Prostate gland (tissue), 2 donors: ENCODE data around the gene UBXN4. TPM values are rescaled to one million over a fixed set of nuclear protein-coding genes. Genes with fewer than 3 reads are reported as not detected.

ENCODE experiments used
- DNase-seq: peaks from one replicate; pipeline ENCODE4 v3.0.0-alpha.2; 2019; ENCODE audit warnings: low spot score
- H3K27ac ChIP-seq, 2 donors: fragments of 200-600 bp; sonication (generic); 2 replicates each; pipeline ENCODE4 v1.5.1; 2017 to 2019
- H3K27me3 ChIP-seq: fragments of 200-600 bp; sonication (generic); replicated peaks from 2 replicates; pipeline ENCODE4 v1.5.1; 2019; ENCODE audit not compliant: insufficient read depth
- H3K36me3 ChIP-seq, 2 donors: fragments of 200-600 bp; sonication (generic); 1 replicate in 1 of 2; 2 replicates in 1 of 2; pipeline versions ENCODE4 v1.5.1 to v1.8.1; 2017 to 2019
- H3K4me1 ChIP-seq: fragments of 200-600 bp; sonication (generic); replicated peaks from 2 replicates; pipeline ENCODE4 v1.5.1; 2019
- H3K4me3 ChIP-seq, 2 donors: fragments of 200-600 bp; sonication (generic); 2 replicates each; pipeline ENCODE4 v1.5.1; 2017 to 2019
- H3K9me3 ChIP-seq: fragments of 200-600 bp; sonication (generic); 2 replicates; pipeline ENCODE4 v1.5.1; 2017
- POLR2A ChIP-seq: fragments of 450-650 bp; IDR thresholded peaks from one replicate; pipeline ENCODE4 v1.6.1; 2016; ENCODE audit warnings: antibody characterized with exemption, mild to moderate bottlenecking
- POLR2AphosphoS5 ChIP-seq: sonication (generic); formaldehyde crosslinking; IDR thresholded peaks from one replicate; pipeline ENCODE4 v1.6.1; 2017; ENCODE audit warnings: antibody characterized with exemption
- WGBS: methylation state at CpG from one replicate; pipeline ENCODE4 v1.1.5; 2018; 5-methylcytosine and 5-hydroxymethylcytosine counted together
- intact Hi-C: fragments of 100-400 bp; cut with DNase I; formaldehyde crosslinking; loops from one replicate; pipeline ENCODE4 v1.14.2; 2022
- total RNA-seq, 2 donors: library from RNA; depleted of rRNA; stranded (reverse); fragments of >200 nt; gene quantifications; one replicate each; pipeline ENCODE4 v1.1.0, GENCODE V29; 2016
- TF ChIP-seq, protein P1 (sequence below), 4 experiments: fragments of 200-600 bp in 2 of 4; fragments of 450-650 bp in 2 of 4; sonication (generic) in 2 of 4; IDR thresholded peaks; 1 replicate in 3 of 4; 2 replicates in 1 of 4; pipeline ENCODE4 v1.5.1; 2016 to 2019; ENCODE audit warnings: antibody characterized with exemption in 4 of 4, mild to moderate bottlenecking in 2 of 4, moderate library complexity in 2 of 4

UBXN4 gene
- total RNA-seq, 2 donors from 2014 or later: 67.8 to 74.3 TPM

GRCh38 chr2:135798762-135799161 is 57.1 kb downstream of the UBXN4 start:
- Histone ChIP-seq H3K36me3 (no peaks in the 10 kb centered on the region), H3K9me3 (no peaks in the 10 kb centered on the region), H3K27ac (no peak overlapping the region), H3K4me1 (no peaks in the 10 kb centered on the region), H3K27me3 (no peaks in the 10 kb centered on the region), H3K4me3 (no peak overlapping the region)
- no peak for DNase-seq
- intact Hi-C loops: no loop called here
- WGBS: 64% methylated on average over 4 of the region's 4 CpGs
- TF ChIP-seq, protein P1, sequence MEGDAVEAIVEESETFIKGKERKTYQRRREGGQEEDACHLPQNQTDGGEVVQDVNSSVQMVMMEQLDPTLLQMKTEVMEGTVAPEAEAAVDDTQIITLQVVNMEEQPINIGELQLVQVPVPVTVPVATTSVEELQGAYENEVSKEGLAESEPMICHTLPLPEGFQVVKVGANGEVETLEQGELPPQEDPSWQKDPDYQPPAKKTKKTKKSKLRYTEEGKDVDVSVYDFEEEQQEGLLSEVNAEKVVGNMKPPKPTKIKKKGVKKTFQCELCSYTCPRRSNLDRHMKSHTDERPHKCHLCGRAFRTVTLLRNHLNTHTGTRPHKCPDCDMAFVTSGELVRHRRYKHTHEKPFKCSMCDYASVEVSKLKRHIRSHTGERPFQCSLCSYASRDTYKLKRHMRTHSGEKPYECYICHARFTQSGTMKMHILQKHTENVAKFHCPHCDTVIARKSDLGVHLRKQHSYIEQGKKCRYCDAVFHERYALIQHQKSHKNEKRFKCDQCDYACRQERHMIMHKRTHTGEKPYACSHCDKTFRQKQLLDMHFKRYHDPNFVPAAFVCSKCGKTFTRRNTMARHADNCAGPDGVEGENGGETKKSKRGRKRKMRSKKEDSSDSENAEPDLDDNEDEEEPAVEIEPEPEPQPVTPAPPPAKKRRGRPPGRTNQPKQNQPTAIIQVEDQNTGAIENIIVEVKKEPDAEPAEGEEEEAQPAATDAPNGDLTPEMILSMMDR (IDR thresholded peaks at IDR 0.05): no peak
- TF ChIP-seq POLR2AphosphoS5: no peak
- TF ChIP-seq POLR2A: no peak

DNA sequence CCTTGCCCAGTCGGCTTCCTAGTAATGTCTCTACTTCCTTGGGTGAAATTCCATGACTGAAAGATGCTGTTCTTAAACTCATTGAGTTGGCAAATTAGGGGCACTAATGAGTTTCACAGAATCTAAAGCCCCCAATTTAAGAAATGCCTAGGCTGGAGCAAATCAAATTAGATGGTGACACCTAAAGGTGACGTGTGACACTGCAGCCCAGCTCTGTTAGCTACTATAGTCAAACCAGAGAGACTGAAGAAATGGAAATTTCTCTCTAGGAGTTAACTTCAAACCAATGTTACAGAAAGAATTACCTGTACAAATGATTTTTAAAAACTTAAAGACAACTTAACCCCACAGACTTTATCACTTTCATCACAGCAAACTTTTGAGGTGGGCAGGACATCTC is 58.1 kb downstream of the UBXN4 start:
- 47% methylated on average over 2 of the region's 2 CpGs for WGBS
- no peak overlapping the region for H3K27ac ChIP-seq
- no peak overlapping the region for H3K4me3 ChIP-seq
- no peaks in the 10 kb centered on the region for H3K9me3 ChIP-seq
- H3K4me1 ChIP-seq: no peaks in the 10 kb centered on the region
- H3K27me3 ChIP-seq: no peaks in the 10 kb centered on the region
- DNase-seq: no peak
- no peaks in the 10 kb centered on the region for H3K36me3 ChIP-seq
- intact Hi-C loops: no loop called here
- TF ChIP-seq POLR2A (no peak), POLR2AphosphoS5 (no peak)
- TF ChIP-seq, protein P1 (IDR thresholded peaks at IDR 0.05): no peak

- 87% methylated on average over 9 of the region's 9 CpGs for WGBS
- no peaks in the 10 kb centered on the region for H3K27me3 ChIP-seq
- no peak overlapping the region for H3K27ac ChIP-seq
- H3K4me1 ChIP-seq: no peaks in the 10 kb centered on the region
- H3K4me3 ChIP-seq: no peak overlapping the region
- no peak for DNase-seq
- intact Hi-C loops: no loop called here
- TF ChIP-seq, protein P1 (IDR thresholded peaks at IDR 0.05): no peak
- TF ChIP-seq POLR2AphosphoS5 (no peak), POLR2A (no peak)
- H3K9me3 ChIP-seq: no peaks in the 10 kb centered on the region
- H3K36me3 ChIP-seq: no peaks in the 10 kb centered on the region
These were observed 59.1 kb downstream of the UBXN4 start for GRCh38 chr2:135800513-135801460.

DNA sequence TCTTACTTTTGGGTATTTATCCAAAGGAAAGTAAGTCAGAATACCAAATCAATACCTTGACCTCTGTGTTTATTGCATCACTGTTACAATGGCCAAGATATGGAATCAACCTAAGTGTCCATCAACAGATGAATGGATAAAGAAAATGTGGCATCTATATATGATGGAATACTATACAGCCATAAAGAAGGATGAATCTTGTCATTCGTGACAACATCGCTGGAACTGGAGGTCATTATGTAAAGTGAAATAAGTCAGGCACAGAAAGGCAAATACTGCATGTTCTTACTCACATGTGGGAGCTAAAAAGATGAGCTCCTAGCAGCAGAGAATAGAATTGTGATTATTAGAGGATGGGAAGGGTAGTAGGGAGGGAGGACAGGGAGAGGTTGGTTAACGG is 60.7 kb downstream of the UBXN4 start:
- no peak overlapping the region for H3K4me3 ChIP-seq

More for the DNA sequence above, 60.7 kb downstream of the UBXN4 start:
- intact Hi-C loops: no loop called here
- no peaks in the 10 kb centered on the region for H3K36me3 ChIP-seq
- no peak for DNase-seq
- H3K9me3 ChIP-seq: no peaks in the 10 kb centered on the region
- no peak overlapping the region for H3K27ac ChIP-seq
- no peaks in the 10 kb centered on the region for H3K4me1 ChIP-seq
- H3K27me3 ChIP-seq: no peaks in the 10 kb centered on the region
- WGBS: 62% methylated on average over 3 of the region's 3 CpGs
- TF ChIP-seq POLR2AphosphoS5: no peak
- TF ChIP-seq, protein P1 (IDR thresholded peaks at IDR 0.05): no peak
- no peak for TF ChIP-seq POLR2A
